ENCODE measurements around the gene RAB6A. TPM values are rescaled to one million over a fixed set of nuclear protein-coding genes. Genes with fewer than 3 reads are reported as not detected.
"Not testable (repeated sequence)": the region's sequence is repeated elsewhere in the genome, so short reads cannot be mapped to it uniquely, and the experiment has no call there.

RAB6A gene
- total RNA-seq, 1 donor from 2014 or later = 96.3 TPM

- intact Hi-C loops (cut with micrococcal nuclease); DNase-seq; ATAC-seq: not testable (repeated sequence)
These were observed 24.9 kb downstream of the RAB6A start for GRCh38 chr11:73735959-73736358.

- DNase-seq (no peak), ATAC-seq (no peak)
- intact Hi-C loops (cut with micrococcal nuclease) = no loop called here
These were observed 25.9 kb downstream of the RAB6A start for GRCh38 chr11:73734993-73735392.

GRCh38 chr11:73734011-73734410, 26.9 kb downstream of the RAB6A start:
- intact Hi-C loops (cut with micrococcal nuclease) = not testable (repeated sequence)

GRCh38 chr11:73732936-73733335, 27.9 kb downstream of the RAB6A start:
- intact Hi-C loops (cut with micrococcal nuclease); ATAC-seq; DNase-seq: not testable (repeated sequence)

More at GRCh38 chr11:73734011-73734410, 26.9 kb downstream of the RAB6A start:
- not testable (repeated sequence) for DNase-seq, ATAC-seq

- ATAC-seq = no peak
- intact Hi-C loops (cut with micrococcal nuclease) = no loop called here
- DNase-seq = no peak
These were observed 31.2 kb downstream of the RAB6A start for GRCh38 chr11:73729594-73730206.

- ATAC-seq = no peak
- no peak for DNase-seq
- intact Hi-C loops (cut with micrococcal nuclease) = no loop called here
These were observed 32.9 kb downstream of the RAB6A start for GRCh38 chr11:73728000-73728399.

- intact Hi-C loops (cut with micrococcal nuclease) = no loop called here
- DNase-seq = no peak
- ATAC-seq = no peak
These were observed 34.0 kb downstream of the RAB6A start for GRCh38 chr11:73726825-73727224.

GRCh38 chr11:73717136-73717535, 43.7 kb downstream of the RAB6A start:
- no peak for ATAC-seq
- no peak for DNase-seq
- intact Hi-C loops (cut with micrococcal nuclease) = no loop called here

GRCh38 chr11:73716153-73717056, 44.5 kb downstream of the RAB6A start:
- ATAC-seq (no peak), DNase-seq (no peak)
- intact Hi-C loops (cut with micrococcal nuclease) = no loop called here

GRCh38 chr11:73715541-73715940, 45.3 kb downstream of the RAB6A start:
- DNase-seq (no peak), ATAC-seq (no peak)
- intact Hi-C loops (cut with micrococcal nuclease) = no loop called here

GRCh38 chr11:73710964-73711363, 49.9 kb downstream of the RAB6A start:
- no peak for ATAC-seq
- intact Hi-C loops (cut with micrococcal nuclease) = no loop called here
- DNase-seq = no peak

- intact Hi-C loops (cut with micrococcal nuclease) = no loop called here
- ATAC-seq (no peak), DNase-seq (no peak)
These were observed 55.8 kb downstream of the RAB6A start for GRCh38 chr11:73705053-73705452.

GRCh38 chr11:73693899-73694525, 66.9 kb downstream of the RAB6A start:
- intact Hi-C loops (cut with micrococcal nuclease) = no loop called here
- DNase-seq (no peak), ATAC-seq (no peak)

GRCh38 chr11:73680687-73681086, 80.2 kb downstream of the RAB6A start:
- DNase-seq = no peak
- intact Hi-C loops (cut with micrococcal nuclease) = no loop called here
- no peak for ATAC-seq

- intact Hi-C loops (cut with micrococcal nuclease); DNase-seq; ATAC-seq: not testable (repeated sequence)
These were observed 84.3 kb downstream of the RAB6A start for GRCh38 chr11:73676552-73676951.

- intact Hi-C loops (cut with micrococcal nuclease) = no loop called here
- peak; percentile 61 for DNase-seq
- peak; percentile 95 for ATAC-seq
These were observed 89.2 kb downstream of the RAB6A start for GRCh38 chr11:73671701-73672100.

- ATAC-seq (no peak), DNase-seq (no peak)
- intact Hi-C loops (cut with micrococcal nuclease) = no loop called here
These were observed 90.1 kb downstream of the RAB6A start for GRCh38 chr11:73670808-73671207.

GRCh38 chr11:73667891-73668290, 93.0 kb downstream of the RAB6A start:
- intact Hi-C loops (cut with micrococcal nuclease) = loop anchor here (10.0 kb wide), 1 partner anchor 263 kb away; no protein-coding TSS in a partner anchor
- no peak for DNase-seq
- no peak for ATAC-seq

- intact Hi-C loops (cut with micrococcal nuclease) = loop anchor here (10.0 kb wide), 1 partner anchor 260 kb away; no protein-coding TSS in a partner anchor
- no peak for DNase-seq
- ATAC-seq = no peak
These were observed 96.0 kb downstream of the RAB6A start for GRCh38 chr11:73664877-73665276.

Measured in left ventricle myocardium superior (tissue), 1 donor.